HG03457 (cell line): ENCODE measurements around the gene TRIM31.

Experiments
- ATAC-seq: cut with Tn5 transposase; IDR thresholded peaks from one replicate; pipeline ENCODE4 v1.9.1; 2021; ENCODE audit warnings: moderate number of reproducible peaks; ENCODE audit not compliant: unreplicated experiment

The TRIM31 gene

DNA sequence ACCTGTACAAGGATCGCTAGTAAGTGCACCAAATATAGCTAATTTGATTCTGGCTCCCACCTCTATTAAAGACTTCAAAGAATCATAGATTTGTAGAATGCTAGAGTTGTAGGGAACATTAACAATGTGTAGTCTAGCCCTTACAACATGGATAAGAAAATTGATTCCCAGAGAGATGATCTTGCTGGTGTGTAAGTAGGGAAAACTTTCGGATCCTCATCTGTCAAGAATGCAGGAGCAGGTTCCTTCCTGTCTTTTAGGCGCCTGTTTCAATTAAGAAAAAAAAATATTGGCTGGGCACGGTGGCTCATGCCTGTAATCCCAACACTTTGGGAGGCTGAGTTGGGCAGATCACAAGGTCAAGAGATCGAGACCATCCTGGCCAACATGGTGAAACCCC is 25.0 kb downstream of the TRIM31 start:
- ATAC-seq = no peak

DNA sequence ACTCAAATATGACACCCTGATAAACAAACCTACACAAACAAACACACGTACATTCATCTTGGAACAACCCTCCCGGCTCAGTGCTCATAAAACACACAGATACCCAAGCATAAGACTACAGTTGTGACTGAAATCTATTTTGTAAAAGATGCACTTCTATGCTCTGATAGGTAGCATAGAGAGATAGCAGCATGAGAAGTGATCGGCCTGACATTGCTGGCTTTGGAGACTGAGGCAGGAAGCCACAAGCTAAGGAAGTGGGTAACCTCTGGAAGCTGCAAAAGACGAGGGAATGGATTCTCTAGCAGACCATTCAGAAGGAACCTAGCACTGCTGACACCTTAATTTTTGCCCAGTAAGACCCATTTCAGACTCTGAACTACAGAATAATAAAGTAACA is 35.7 kb downstream of the TRIM31 start:
- ATAC-seq = no peak

DNA sequence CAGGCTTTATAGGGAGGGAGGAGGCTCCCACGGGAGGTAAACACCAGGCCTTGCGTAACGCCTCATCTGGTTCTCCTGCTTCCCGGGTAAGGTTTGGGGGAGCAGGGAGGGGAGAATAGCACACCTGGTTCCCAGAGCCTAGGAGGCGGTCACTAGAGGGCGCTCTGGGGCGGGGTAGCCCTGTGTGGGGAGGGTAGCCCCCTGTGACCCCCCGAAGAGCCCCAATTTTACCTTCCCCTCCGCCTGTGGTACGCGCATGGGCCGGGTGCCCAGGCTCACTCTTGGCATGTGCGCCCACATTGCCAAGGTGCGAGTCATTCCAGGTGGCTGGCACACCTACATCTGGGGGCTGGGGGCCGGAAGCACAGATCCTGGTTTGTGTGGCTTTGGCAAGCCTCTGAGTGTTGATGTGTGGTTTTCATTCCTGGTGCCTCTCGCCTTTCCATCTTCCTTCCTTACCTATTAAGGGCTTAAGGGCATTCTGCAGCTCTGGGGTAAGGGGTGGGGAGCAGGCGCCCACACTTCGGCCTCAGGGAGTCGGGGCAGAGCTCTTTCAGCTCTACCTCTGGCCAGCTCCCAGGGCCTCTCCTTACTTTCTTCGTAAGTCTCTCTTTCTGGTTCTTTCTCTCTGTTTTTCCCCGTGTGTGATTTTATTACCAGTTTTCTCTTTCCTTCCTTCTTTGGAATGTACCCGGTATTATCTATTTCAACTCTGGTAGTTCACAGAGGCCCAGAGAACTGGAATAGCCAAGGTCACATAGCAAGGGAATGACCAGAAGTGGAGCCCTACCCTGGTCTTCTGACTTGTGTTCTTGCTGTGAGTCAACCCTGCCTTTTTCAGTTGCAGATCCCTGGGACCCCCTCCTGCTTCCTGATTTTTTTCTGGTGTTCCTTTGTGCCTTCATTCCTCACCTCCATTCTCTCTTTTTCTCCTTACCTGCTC is 36.8 kb downstream of the TRIM31 start:
- ATAC-seq = no peak

DNA sequence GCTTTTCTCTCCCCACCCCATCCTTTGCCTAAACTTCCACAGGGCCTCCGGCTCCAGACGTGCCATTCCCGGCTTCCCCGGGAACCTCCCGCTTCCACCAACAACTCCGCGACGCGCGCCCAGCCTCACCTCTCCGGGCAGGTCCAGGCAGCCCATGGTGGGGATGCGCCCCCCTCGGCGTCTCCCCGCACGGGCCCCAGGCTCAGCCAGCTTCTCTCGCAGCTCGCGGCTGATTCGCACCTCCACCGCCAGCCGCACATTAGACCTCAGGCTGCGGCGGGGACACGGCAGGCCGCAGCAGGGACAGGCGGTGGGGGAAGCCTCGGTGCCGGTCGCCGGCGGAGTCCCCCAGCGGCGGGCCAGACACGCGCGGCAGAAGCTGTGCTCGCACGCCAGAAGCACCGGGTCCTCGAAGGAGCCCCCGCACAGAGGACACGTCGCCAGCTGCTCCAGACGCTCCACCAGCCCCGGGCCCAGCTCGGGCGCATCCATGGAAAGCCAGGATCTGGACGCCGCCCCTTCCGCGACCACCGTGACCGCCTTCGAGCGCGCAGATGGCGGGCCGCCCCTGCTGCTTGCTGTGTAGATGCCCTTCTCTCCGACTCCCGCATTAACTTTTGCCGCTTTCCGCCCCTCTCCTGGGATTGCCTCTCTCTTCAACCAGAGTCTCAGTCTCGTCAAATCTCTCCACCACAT is 37.6 kb downstream of the TRIM31 start, which contains the start of gene RNF39:
Gene RNF39, minus strand, starts transcription at position 676 of the 696 bp plus-strand sequence. Its CDS starts 184 bp downstream, at position 492.
- ATAC-seq = no peak

DNA sequence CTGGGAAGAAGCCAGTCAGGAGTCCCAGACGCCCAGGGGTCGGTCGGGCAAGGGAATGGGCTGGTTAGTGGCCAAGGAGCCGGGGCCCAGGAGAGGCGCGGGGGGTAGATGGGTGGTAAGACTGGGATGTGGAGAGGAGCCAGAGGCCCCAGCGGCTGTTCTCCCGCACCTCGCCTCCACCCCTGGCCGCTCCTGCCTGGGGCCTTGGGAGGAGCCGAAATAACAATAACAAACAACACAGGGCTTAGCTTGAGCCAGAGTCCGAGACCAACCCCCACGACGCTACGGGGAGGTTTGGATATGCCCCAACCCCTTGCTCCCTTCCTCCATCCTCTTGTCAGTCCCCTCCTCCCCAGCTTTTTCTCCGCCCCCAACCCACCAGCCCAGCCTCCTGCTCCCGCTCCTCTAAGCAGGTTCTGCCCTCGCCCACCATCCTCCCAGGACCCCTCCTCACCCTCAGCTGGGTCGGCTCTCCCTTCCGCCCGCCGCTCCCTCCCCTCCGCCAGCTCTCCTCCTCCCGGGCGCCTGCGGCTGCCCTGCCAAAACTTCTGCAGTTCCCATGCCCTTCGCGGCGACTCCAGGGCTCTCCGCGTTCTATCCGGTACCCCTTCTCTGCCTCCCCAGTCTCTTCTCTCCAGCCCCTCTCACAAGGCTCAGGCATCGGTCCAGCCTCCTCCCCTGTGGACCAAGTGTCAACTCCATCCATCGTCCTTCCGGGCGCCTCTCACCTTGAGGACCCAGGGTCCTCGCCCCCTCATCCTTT is 38.4 kb downstream of the TRIM31 start:
- ATAC-seq = no peak

DNA sequence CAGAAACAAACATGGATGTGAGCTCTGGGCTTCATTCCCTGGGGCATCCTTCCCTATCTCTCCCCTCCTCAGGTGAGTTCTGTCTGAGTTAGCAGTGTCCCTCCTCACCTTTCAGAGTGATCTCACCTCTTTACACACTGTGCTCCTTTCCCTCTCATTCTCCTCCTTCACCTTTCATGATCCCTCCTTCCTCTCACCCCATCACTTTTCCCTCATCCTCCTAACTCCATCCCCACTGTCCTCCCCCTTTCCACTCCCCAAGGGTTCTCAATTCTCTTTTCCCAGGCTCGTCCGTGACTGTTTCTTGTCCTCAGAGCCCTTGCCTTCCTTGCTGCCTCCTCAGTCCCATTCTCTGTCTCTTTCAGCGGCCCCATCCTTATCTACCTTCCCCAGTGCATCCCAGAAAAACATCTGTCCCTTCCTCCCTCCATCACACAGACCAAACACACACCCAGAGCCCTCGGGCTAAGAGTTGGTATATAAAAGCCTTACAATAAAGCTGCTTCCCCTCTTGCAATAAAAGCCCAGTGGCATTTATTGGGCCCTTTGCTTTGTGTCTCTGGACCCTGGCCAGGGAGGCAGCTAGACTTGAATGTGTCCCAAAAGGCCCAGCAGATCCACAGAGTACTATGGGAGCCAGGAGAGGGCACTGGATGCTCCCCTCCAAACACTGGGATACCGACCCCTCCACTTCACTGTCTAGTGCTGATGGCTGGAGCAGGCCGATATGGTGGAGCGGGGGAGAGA is 39.2 kb downstream of the TRIM31 start:
- ATAC-seq = no peak

DNA sequence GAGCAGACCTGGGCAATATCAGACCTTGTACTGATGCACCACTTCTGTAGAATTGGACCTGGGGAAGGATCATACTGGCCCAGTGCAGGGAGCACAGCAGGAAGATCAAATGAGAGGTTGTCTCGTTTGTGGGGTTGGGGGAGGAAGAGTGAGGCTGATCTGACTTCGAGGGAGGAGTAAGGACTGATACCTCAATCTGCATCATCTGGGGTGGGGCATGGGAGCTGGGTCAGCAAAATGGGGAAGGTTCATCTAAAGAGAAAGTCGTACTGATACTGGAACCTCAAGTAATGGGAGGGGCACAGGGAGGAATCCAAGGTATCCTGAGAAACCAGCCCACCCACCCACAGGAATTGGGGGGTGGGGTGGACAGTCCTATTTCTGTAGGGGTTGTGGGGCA is 41.0 kb downstream of the TRIM31 start:
- ATAC-seq = no peak

DNA sequence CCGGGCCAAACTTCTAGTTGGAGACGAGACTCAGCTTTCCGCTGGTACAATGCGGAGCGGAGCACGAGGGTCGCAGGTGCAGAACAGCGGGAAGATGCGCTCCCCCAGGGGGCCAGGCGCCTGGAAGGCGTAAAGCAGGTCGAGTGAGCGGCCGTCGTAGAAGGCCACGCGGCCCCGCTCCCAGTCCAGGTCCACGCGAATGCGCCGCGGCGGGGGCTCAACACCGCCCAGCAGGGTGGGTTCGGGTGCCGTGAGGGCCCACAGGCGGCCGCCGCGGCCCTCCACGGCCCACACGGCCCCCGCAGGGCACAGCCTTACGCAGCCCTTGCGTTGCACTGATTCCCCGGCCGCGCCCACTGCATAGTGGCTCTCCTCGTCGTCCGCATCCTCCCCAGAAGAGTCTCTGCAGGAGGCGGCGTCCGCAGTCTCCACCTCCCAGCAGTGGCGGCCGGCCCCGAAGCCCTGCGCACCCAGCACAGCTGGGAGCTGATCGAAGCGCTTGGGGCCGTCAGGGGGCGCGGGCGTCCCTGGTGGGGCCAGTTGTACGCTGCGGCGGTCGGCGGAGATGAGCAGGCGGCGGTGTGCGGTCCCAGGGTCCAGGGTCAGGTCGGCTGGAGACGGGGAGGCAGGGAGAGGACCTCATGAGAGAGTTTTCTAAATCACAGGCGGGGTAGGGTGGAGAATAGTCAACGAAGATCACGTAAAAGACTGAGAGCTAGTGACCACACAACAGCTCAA is 41.6 kb downstream of the TRIM31 start:
- ATAC-seq = no peak

DNA sequence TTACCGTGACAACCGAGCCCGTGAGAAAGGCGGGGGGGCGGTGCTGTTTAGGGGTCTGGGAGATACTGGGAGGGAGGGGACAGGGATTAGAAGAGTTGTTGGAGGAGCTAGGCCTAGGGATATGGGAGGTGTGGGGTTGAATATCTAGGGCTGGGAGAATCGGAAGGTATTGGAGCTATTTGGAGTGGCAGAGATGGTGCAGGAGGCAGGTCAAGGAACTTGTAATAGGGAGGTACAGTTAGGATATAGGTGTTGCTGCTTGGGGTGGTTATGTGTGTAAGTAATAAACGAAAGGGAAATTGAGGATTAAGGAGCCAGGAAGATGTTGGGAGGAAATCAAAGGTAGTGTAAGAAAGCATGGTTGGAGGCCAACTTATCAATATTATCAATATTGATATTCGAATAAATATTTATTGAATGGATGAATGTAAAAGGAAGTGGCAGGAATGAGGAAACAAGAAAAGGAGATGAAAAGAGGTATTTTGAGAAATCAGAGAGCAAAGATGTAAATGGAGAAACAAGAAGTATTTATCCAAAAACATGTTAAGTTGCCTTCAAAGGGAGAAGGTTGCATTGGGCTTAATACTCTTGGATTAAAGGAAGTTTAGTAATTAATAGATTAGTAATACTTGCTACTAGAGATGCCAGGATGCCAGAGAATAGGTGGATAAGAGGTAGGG is 45.3 kb downstream of the TRIM31 start:
- no peak for ATAC-seq

DNA sequence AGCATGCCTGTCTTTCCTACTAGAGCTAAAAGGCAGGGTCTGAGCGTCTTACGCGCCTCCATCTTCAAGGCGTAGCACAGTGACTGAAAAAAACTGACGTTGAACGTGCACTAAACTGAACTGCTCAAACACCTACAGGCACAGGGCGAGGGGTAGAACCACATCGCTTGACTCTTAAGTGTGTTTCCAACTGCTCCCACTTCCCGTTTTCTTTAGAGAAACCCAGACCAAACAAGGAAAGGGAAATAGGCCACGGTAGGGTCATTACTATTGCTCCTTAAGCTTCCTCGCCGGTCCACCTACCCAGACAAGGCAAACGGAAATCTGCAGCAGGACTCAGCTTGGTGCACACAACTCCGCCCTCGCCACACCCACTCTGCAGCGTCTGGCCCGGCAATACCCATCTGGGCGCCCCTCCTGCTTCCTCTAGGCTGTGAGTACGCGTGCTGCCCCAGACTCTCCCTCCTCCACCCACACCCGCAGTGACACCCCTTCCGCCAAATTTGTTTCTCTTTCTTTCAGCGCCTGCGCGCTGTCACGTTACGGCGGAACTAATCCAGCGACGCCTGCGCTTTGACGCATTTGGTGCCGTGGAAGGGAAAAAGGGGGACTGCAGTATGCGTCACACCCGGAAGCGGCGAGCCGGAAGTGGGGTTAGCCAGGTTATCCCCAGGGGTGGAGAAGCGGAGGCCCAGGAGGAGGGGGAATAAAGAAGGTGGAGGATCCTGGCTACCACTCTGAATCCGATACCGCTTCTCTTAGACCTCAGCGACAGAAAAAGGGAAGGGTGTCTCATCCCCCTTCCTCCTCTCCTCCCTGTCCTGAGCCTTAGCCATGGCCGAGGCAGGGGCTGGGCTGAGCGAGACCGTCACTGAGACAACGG is 46.1 kb downstream of the TRIM31 start, which contains the start of gene PPP1R11:
Gene PPP1R11, plus strand, starts transcription at position 622 of the 883 bp plus-strand sequence. Its CDS starts 213 bp downstream, at position 835.
- ATAC-seq = peak; percentile 86

DNA sequence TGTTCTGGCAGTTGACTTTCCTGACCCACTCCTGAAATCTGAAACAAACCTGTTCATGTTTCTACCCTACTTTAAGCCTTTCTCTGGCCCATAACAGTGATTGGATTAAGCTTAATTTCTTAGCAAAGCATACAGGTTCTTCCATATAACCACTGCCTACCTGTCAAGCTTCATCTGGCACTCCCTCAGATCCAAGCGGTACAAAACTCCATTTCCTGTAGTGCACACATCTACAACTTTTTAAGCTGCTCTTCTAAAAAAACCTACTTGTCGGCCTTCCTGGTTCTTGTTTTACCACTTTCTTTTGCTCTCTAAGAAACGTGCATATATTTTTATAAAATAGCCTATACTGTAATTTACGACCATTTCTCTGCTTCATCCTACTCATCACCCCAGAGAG is 46.8 kb downstream of the TRIM31 start:
- no peak for ATAC-seq

DNA sequence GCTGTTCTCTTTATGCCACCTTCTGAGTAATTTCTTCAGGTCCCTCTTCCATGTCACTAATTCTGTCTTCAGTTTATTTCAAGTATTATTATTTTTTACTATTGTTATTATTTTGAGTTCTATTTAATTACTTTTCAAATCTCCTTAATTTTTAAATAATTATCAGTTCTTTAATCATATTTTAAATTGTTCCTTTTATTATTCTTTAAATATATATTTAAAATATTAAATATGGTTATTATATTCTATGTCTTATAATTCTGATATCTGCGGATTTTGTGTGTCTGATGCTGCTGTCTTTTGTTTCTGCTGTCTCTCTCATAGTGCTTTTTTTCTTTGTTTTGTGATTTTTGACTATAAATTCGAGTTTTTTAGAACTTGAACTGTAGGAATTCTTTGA is 49.6 kb downstream of the TRIM31 start:
- ATAC-seq = no peak

DNA sequence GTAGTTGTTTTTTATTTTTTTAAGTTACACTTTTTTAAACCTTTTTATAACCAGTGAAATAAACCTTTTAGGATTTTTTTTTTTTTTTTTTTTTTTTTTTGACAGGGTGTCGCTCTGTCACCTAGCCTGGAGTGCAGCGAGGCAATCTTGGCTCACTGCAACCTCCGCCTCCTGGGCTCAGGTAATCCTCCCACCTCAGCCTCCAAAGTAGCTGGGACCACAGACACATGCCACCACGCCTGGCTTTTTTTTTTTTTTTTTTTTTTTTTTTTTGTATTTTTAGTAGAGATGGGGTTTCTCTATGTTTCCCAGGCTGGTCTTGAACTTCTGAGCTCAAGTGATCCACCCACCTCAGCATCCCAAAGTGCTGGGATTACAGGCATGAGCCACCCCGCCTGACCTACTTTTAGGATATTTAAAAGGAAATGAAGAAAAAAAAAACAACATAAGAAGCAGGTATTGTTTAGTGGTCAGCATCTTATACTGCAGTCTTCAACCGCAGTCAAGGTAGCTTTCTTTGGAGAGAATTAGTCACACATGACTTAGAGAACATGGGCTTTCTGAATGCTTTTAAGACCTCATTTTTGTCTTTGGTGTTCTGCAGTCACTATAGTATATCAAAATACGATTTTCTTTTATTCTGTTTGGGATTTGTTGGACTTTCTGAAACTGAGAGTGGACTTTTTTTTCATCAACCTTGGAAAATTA is 50.3 kb downstream of the TRIM31 start:
- no peak for ATAC-seq

DNA sequence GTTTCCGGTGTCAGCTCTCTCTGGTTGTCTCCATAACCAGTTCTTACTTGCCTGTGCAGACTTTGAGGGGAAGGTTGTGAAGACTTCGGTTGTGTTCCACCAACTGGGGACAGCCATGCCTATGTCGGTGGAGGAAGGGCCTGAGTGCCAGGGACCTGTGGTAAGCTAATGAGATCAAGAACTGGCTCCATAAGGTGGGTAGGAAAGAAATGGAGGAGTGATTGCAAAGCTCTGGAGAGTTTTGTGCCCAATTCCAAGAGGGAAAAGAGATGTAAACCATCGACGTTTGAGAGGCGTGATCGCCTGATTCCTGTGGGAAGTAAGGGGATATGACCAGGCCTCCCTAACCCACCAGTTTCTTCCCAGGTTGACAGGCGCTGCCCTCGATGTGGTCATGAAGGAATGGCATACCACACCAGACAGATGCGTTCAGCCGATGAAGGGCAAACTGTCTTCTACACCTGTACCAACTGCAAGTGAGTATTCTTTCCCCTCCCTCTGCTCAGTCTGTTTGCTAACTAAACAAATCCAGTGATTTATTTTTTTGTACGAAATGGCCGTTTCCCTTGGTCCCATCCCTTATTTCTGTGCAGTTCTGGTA is 50.9 kb downstream of the TRIM31 start:
- no peak for ATAC-seq

DNA sequence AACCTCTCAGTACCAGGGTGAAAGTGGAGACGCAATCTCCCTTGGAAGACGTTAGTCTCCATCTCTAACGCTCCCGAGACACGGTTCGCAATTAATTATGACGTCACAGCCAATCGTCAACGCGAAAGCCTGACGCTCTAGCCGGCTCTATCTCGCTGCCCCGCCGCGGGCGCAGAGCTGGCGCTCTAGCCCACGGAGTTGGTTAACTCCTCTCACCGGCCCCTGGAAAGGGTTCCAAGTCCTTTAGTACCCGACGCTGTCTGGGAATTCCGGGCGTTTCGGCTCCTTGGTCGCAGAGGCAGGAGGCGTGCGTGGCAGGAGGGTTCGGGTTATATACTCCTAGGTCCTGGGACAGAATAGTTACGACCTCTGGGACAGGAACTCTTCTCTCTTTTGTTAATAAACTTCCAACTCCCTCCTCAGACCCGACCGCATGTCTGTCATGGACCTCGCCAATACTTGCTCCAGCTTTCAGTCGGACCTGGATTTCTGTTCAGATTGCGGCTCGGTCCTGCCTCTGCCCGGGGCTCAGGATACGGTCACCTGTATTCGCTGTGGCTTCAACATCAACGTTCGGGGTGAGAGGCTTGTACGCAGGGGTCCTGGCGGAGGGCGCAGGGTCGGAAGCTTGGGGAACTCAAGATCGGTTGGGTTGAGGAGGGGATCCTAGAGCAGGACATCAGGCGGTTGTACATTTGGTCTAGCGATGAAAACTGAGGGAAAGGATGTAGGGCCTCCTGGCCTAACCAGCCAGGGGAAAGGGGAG is 51.6 kb downstream of the TRIM31 start, which contains the start of gene POLR1H:
Gene POLR1H, plus strand, starts transcription at position 174 of the 766 bp plus-strand sequence. Its CDS starts 260 bp downstream, at position 434.
- ATAC-seq = peak; percentile 61

DNA sequence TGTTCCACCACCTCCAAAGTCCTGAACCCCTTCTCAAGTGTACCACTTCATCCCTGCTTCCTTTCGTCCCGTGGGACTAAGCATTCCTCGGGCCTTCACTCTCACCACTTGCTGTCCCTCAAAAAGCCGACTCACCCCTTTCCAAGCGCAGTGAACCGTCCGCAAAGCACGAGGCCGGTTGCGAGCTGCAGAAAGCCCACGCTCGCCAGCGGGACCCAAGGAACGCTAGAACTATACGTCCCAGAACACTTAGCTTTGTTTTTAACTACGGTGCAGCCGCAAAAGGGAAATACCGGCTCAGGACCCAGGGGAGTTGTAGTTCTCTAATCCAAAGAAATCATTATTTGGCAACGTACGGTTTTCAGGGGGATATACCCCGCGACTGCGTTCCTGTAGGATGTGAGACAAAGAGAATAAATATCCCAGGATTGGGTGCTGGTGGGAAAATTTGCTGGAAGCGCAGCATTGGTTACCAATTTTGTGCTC is 52.2 kb downstream of the TRIM31 start:
- ATAC-seq = peak; percentile 16
